Renal pelvis (tissue), 4 donors: ENCODE measurements around the gene AJAP1. TPM values are rescaled to one million over a fixed set of nuclear protein-coding genes. Genes with fewer than 3 reads are reported as not detected.

Experiments
- DNase-seq: peaks from one replicate; pipeline ENCODE4 v3.0.0-alpha.2; 2013
- polyA plus RNA-seq, 3 donors: library from polyadenylated mRNA; unstranded; fragments of 120-200 nt; gene quantifications; one replicate each; pipeline ENCODE4 v1.2.1, GENCODE V29; 2013; ENCODE audit not compliant: insufficient read length in 3 of 3

AJAP1 gene
- polyA plus RNA-seq, 3 donors = 1.2 to 2.3 (median 1.9) TPM

DNA sequence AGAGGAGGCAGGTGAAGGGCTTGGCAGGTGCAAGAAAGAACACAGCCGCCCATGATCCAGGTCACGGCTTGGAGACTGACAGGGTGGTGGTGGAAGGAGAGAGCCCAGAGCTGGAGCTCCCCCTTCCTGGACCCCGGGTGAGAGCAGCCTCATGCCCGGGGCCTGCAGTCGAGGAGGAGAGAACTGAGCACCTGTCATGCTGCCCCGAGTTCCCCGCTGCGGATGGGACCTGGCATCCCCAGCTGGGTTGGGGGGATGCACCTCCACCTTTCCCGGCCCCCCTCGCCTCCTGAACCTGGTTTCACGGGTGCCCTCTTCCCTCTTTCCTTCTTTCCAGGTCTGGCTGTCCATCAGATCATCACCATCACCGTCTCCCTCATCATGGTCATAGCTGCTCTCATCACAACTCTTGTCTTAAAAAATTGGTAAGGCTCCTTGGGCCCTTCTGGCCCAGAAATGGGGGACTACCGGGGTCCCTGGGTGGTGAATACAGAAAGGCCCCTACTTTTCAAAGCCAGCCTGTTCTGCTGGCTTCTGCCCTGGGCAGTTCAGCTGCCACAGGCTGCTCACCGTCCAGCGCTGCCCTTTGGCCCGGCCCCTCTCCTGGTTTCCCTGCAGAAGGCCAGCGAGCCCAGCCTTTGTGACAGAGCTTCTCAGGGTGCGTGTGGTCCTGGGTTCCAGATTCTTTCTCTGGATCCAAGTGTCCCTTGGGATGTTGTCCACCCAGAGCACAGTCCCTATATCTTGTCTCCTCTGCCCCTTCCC lies 115.3 kb downstream of the AJAP1 start:
- DNase-seq = no peak

GRCh38 chr1:4770713-4771112 lies 116.3 kb downstream of the AJAP1 start:
- no peak for DNase-seq

DNA sequence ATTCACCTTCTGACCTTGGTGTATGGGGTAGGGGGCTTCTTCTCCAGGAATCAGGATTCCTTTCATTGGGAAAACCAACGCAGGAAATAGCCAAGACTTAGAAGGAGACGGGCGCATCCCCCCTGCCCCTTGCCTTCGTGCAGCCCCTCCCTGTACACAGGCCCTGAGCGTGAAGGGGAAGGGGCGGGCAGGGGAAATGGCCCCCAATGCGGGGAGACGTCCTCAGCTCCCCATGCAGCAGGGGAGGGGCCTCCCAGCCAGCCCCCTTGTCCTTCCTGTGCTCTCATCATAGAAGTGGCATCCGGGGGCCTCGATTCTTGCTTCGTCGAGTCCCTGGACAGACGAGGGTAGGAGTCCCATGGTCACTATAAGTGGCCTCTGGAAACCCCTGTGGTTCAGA lies 116.9 kb downstream of the AJAP1 start:
- no peak for DNase-seq

GRCh38 chr1:4771721-4772120 lies 117.3 kb downstream of the AJAP1 start:
- DNase-seq = no peak

DNA sequence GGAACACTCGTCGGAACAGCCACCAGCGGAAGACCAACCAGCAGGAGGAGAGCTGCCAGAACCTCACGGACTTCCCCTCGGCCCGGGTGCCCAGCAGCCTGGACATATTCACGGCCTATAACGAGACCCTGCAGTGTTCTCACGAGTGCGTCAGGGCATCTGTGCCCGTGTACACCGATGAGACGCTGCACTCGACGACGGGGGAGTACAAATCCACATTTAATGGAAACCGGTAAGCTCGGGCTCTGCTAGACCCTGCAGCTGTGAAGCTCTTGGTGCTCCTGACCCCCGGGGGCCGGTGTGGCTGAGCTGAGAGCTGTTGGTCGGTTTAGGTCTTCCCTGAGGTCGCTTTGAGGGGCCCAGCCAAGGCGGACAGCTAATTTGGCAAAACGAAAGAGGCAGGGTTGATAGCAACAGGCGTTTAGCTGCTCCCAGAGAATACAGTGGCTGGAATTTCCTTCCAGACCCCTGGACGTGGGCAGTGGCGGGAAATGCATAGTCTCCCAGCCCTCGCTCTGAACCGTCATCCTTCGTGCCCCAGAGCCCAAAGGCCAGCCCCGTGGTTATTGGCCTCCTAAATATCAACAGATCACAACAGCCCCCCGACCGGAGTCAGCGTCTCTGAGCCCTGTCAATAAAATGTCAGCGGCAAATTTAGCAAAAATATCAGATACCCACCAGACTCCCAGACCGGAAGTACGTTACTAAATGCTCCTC lies 118.0 kb downstream of the AJAP1 start:
- no peak for DNase-seq

DNA sequence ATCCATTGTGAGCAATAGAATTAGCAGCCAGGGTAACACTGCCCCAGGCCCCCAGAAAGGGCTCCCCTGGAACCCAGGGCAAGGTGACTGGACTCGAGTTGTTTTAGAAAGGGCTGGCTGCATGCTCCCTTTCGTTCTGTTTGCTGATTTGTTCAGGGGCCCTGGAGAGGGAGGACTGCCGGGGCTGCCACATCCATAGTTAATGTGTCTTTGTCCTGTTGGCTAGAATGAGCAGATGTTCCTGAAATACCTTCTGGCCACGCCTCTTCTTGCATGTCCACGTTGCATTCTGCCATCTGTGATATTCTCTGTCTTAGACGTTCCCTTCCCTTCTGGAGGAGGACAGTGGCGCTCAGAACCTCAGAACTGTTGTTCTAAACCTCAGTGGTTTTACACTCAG lies 118.8 kb downstream of the AJAP1 start:
- no peak for DNase-seq

DNA sequence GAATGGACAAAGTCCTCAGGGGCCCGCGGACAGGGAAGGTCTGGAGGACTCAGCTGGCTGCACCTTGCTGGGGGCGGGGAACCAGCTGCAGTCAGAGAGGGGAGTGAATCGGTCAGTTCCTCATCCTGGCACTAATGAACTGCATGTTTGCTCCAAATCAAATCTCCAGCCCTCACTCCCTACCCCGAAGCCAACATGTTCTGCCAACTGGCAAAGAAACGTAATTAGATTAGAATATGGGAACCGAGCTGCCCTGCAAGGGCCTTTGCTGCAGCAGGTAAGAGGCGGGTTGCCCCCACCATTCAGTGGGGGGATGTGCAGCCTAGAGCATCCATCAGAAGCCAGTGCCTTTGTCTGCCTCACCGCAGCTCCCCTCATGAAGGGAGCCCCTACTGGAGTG lies 121.1 kb downstream of the AJAP1 start:
- DNase-seq = no peak

GRCh38 chr1:4778056-4778455 lies 123.6 kb downstream of the AJAP1 start:
- DNase-seq = no peak

DNA sequence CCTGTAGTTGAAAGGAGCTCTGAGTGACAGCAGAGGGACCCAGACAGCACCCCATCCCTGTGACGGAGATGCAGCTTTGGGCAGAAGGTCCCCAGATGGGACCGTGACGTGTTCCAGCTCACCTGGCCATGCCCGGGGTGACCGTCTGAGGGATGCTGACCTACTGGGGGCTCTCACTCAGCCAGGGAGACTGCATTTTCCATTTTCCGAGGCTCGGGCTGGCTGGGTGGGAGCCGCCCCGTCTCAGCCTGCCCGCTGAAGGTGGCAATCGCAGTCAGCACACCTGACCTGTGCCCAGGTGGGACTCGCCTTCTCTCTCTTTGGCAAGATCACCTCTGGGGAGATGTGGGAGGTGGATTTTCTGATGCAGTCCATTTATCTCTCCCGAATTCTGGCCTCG lies 127.2 kb downstream of the AJAP1 start:
- DNase-seq = no peak

DNA sequence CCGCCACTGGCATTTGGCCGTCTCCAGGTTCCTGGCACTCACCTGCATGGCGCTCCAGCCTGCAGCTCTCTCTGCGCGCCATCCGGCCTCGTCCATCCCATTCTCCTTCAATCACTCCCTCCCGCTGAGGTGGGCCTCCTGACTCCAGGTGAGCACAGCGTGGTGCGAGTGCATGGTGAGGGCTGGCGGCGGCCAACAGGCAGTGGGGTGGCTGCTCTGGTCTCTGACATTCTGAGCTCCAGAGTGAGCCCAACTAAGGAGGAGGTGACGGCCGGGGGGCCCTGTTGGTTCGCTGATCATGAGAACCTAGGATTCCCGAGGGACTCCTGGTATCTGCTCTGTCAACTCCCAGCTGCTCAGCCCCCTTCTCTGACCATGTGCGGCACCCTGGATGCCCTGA lies 130.4 kb downstream of the AJAP1 start:
- DNase-seq = no peak

GRCh38 chr1:4786055-4786454 lies 131.6 kb downstream of the AJAP1 start:
- DNase-seq = no peak

- no peak for DNase-seq
Observed at GRCh38 chr1:4787551-4787950, 133.1 kb downstream of the AJAP1 start.

GRCh38 chr1:4792565-4792964 lies 138.2 kb downstream of the AJAP1 start:
- no peak for DNase-seq

- DNase-seq = no peak
Observed at GRCh38 chr1:4794020-4794780, 139.8 kb downstream of the AJAP1 start.

- DNase-seq = no peak
Observed at GRCh38 chr1:4796161-4797015, 142.0 kb downstream of the AJAP1 start.

GRCh38 chr1:4797016-4797410 lies 142.6 kb downstream of the AJAP1 start:
- no peak for DNase-seq

DNA sequence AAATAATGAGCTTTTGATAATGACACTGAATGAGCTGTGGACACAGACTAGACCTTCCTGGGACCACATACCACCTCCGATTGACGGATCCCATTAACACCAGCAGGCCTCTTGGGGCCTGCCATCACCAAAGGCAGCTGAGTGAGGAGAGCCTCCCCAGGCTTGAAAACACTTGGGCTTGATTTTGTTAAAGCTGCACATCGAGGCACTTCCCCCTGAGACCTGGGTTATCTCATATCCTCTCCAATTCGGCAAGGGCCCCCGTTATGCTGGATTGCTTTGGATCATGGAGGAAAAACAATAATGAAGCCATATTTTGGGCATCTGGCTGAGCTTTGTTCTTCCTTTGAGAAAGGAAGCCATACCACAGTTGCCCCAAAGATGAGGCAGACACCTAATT lies 143.0 kb downstream of the AJAP1 start:
- DNase-seq = no peak

GRCh38 chr1:4801192-4801924 lies 146.9 kb downstream of the AJAP1 start:
- no peak for DNase-seq

- DNase-seq = no peak
Observed at GRCh38 chr1:4802024-4802423, 147.6 kb downstream of the AJAP1 start.

- DNase-seq = no peak
Observed at GRCh38 chr1:4803335-4803734, 148.9 kb downstream of the AJAP1 start.

DNA sequence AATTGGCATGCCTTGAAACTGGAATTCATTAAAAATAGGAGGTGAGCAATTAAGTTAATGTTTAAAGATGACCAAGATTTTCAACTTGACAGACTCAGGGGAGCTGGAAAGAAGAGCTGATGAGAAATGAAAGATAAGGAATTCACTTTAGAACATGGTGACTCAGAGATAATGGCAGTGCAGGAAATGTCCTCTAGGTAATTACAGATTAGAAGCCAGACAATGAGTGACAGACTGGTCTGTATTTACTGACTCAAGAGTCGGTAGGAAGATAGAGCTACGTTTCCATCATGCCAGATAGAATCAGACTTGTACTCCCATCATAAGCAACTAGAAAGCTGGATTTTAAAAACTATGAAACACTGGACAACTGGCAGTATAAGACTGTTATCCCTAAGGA lies 151.6 kb downstream of the AJAP1 start:
- no peak for DNase-seq
